ENCODE data around the gene ACOD1. TPM values are rescaled to one million over a fixed set of nuclear protein-coding genes. Genes with fewer than 3 reads are reported as not detected.

Gene ACOD1
- total RNA-seq, 1 experiment from 2014 or later, result not detected

- H3K79me2 ChIP-seq (ENCODE audit: low read length), result no peaks in the 10 kb centered on the region
- ATAC-seq (no peak), DNase-seq (no peak)
- H3K9ac ChIP-seq (ENCODE audit: low read length), result no peak overlapping the region
- H4K20me1 ChIP-seq (ENCODE audit: low read length), result no peaks in the 10 kb centered on the region
- CTCF ChIA-PET, result no interaction called here
- TF ChIP-seq EZH2 (IDR thresholded peaks at IDR 0.05; ENCODE audit: low read length, unreplicated experiment), result no peak
- no peak for TF ChIP-seq EZH2phosphoT487 (IDR thresholded peaks at IDR 0.05; ENCODE audit: borderline replicate concordance, low read length)
- TF ChIP-seq, protein P1, sequence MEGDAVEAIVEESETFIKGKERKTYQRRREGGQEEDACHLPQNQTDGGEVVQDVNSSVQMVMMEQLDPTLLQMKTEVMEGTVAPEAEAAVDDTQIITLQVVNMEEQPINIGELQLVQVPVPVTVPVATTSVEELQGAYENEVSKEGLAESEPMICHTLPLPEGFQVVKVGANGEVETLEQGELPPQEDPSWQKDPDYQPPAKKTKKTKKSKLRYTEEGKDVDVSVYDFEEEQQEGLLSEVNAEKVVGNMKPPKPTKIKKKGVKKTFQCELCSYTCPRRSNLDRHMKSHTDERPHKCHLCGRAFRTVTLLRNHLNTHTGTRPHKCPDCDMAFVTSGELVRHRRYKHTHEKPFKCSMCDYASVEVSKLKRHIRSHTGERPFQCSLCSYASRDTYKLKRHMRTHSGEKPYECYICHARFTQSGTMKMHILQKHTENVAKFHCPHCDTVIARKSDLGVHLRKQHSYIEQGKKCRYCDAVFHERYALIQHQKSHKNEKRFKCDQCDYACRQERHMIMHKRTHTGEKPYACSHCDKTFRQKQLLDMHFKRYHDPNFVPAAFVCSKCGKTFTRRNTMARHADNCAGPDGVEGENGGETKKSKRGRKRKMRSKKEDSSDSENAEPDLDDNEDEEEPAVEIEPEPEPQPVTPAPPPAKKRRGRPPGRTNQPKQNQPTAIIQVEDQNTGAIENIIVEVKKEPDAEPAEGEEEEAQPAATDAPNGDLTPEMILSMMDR (conservative IDR thresholded peaks at IDR 0.05; ENCODE audit: low read depth, low read length), result no peak
- intact Hi-C loops (cut with micrococcal nuclease), result no loop called here
- POLR2A ChIA-PET (ENCODE audit: unreplicated experiment), result no interaction called here
- H3K9me2 ChIP-seq (replicated peaks; ENCODE audit: low read length), result no peaks in the 10 kb centered on the region
- no peaks in the 10 kb centered on the region for H3K36me3 ChIP-seq (ENCODE audit: low read depth, low read length)
- H3K9me3 ChIP-seq (ENCODE audit: low read length), result no peaks in the 10 kb centered on the region
- H2AFZ ChIP-seq (ENCODE audit: low read length), result no peak overlapping the region
- H3K27me3 ChIP-seq (ENCODE audit: low read length), result no peaks in the 10 kb centered on the region
- peaks cover 14% of the 10 kb centered on the region for H3K4me1 ChIP-seq (ENCODE audit: insufficient read depth, low read length)
- no TSS peak for BruUV-seq (replicated peaks)
- no peak overlapping the region for H3K4me3 ChIP-seq (ENCODE audit: low read length)
- H3K4me2 ChIP-seq (ENCODE audit: low read length), result no peak overlapping the region
- H3K27ac ChIP-seq (ENCODE audit: low read length), result peak overlapping the region; percentile 83
- H3F3A ChIP-seq (ENCODE audit: low read length, unreplicated experiment), result no peaks in the 10 kb centered on the region
Measured at GRCh38 chr13:76936763-76937162, 11.5 kb upstream of the ACOD1 start.

- Histone ChIP-seq H3K9me2 (replicated peaks; ENCODE audit: low read length) (no peaks in the 10 kb centered on the region), H3K27me3 (ENCODE audit: low read length) (no peaks in the 10 kb centered on the region), H3K9me3 (ENCODE audit: low read length) (no peaks in the 10 kb centered on the region), H3K27ac (ENCODE audit: low read length) (peak overlapping the region; percentile 83), H3K79me2 (ENCODE audit: low read length) (no peaks in the 10 kb centered on the region), H3K36me3 (ENCODE audit: low read depth, low read length) (no peaks in the 10 kb centered on the region), H3K4me1 (ENCODE audit: insufficient read depth, low read length) (peaks cover 14% of the 10 kb centered on the region), H2AFZ (ENCODE audit: low read length) (peak overlapping the region; percentile 20; the same call in 1 of the 2 replicates), H4K20me1 (ENCODE audit: low read length) (no peaks in the 10 kb centered on the region), H3K4me2 (ENCODE audit: low read length) (peak overlapping the region; percentile 43), H3F3A (ENCODE audit: low read length, unreplicated experiment) (no peaks in the 10 kb centered on the region), H3K9ac (ENCODE audit: low read length) (peak overlapping the region; percentile 14; the same call in 1 of the 2 replicates), H3K4me3 (ENCODE audit: low read length) (no peak overlapping the region)
- no TSS peak for BruUV-seq (replicated peaks)
- peak; percentile 99 for ATAC-seq
- CTCF ChIA-PET, result no interaction called here
- intact Hi-C loops (cut with micrococcal nuclease), result no loop called here
- TF ChIP-seq, protein P1 (conservative IDR thresholded peaks at IDR 0.05; ENCODE audit: low read depth, low read length), result no peak
- TF ChIP-seq EZH2phosphoT487 (IDR thresholded peaks at IDR 0.05; ENCODE audit: borderline replicate concordance, low read length) (no peak), EZH2 (IDR thresholded peaks at IDR 0.05; ENCODE audit: low read length, unreplicated experiment) (no peak)
- POLR2A ChIA-PET (ENCODE audit: unreplicated experiment), result no interaction called here
- DNase-seq, result peak; percentile 92
Measured at GRCh38 chr13:76937281-76937820, 11.0 kb upstream of the ACOD1 start.

- Histone ChIP-seq H4K20me1 (ENCODE audit: low read length) (no peaks in the 10 kb centered on the region), H3K79me2 (ENCODE audit: low read length) (no peaks in the 10 kb centered on the region), H3K9me2 (replicated peaks; ENCODE audit: low read length) (no peaks in the 10 kb centered on the region), H3K4me1 (ENCODE audit: insufficient read depth, low read length) (peaks cover 28% of the 10 kb centered on the region), H3K27me3 (ENCODE audit: low read length) (no peaks in the 10 kb centered on the region), H3K27ac (ENCODE audit: low read length) (no peak overlapping the region), H3K36me3 (ENCODE audit: low read depth, low read length) (no peaks in the 10 kb centered on the region), H2AFZ (ENCODE audit: low read length) (no peak overlapping the region), H3K9ac (ENCODE audit: low read length) (no peak overlapping the region), H3F3A (ENCODE audit: low read length, unreplicated experiment) (no peaks in the 10 kb centered on the region), H3K4me2 (ENCODE audit: low read length) (no peak overlapping the region), H3K4me3 (ENCODE audit: low read length) (no peak overlapping the region), H3K9me3 (ENCODE audit: low read length) (no peaks in the 10 kb centered on the region)
- ChIA-PET CTCF (interaction anchor here (0.6 kb wide), 1 partner anchor 27 kb away, joined by 3 read pairs; no protein-coding TSS in a partner anchor), POLR2A (ENCODE audit: unreplicated experiment) (no interaction called here)
- ATAC-seq, result no peak
- intact Hi-C loops (cut with micrococcal nuclease), result no loop called here
- no TSS peak for BruUV-seq (replicated peaks)
- TF ChIP-seq, protein P1 (conservative IDR thresholded peaks at IDR 0.05; ENCODE audit: low read depth, low read length), result no peak
- no peak for TF ChIP-seq EZH2 (IDR thresholded peaks at IDR 0.05; ENCODE audit: low read length, unreplicated experiment)
- TF ChIP-seq EZH2phosphoT487 (IDR thresholded peaks at IDR 0.05; ENCODE audit: borderline replicate concordance, low read length), result no peak
- peak; percentile 13 for DNase-seq
Measured at GRCh38 chr13:76939215-76939614, 9.1 kb upstream of the ACOD1 start.
